HUES48 (cell line): Measurements from ENCODE around the gene IQSEC3.

Experiments
- H3K27ac ChIP-seq: one replicate; pipeline ENCODE4 v1.7.0; 2013; ENCODE audit warnings: low read depth, low read length, inconsistent platforms
- H3K27me3 ChIP-seq: 2 replicates; pipeline ENCODE4 v1.6.1; 2013; ENCODE audit warnings: mild to moderate bottlenecking, low read length; ENCODE audit not compliant: control insufficient read depth, insufficient read depth
- H3K36me3 ChIP-seq: 2 replicates; pipeline ENCODE4 v1.6.1; 2013; ENCODE audit warnings: low read length; ENCODE audit not compliant: control insufficient read depth, insufficient read depth
- H3K4me1 ChIP-seq: 2 replicates; pipeline ENCODE4 v1.6.1; 2013; ENCODE audit warnings: mild to moderate bottlenecking, low read length; ENCODE audit not compliant: control insufficient read depth, insufficient read depth
- H3K4me3 ChIP-seq: 2 replicates; pipeline ENCODE4 v1.5.1; 2013; ENCODE audit warnings: mild to moderate bottlenecking, low read depth, low read length
- H3K9ac ChIP-seq: 2 replicates; pipeline ENCODE4 v1.6.1; 2013; ENCODE audit warnings: mild to moderate bottlenecking, low read depth, low read length, moderate library complexity
- H3K9me3 ChIP-seq: 2 replicates; pipeline ENCODE4 v1.6.1; 2013; ENCODE audit warnings: low read length; ENCODE audit not compliant: control insufficient read depth, insufficient read depth

IQSEC3 gene

DNA sequence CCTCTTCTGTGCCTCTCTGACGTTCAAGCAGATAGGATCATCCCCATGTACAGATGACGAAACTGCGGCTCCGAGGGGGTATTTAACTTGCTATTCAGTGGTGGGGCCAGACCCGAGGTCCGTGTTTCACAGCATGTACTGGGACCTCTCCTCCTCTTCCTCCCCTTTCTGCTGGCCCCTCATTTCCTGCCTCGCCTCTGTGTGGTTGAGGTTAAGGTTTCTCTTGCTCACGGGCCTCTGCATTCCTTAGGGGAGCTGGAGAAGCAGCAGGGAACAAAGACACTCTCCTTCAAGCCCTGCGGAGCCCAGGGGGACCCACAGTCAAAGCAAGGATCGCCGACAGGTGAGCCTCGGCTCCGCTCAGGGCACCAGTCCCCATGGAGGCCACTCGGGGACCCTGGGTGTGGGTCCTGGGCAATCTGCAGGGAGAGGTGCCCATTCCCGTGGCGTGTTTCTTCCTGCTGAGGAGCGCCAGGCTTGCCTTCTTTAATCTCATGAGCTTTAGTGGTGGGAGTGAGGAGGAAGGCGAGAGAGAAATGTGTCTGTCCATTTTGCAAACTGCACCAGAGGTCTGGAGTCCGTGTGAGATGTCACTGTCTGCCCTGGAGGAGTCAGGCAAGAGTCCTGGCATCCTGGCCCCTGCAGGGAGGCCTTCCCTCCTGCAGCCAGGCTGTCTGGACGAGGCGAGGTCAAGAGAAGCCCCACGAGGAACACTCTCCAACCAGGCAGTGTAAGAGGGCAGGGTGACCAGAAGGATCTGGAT is 102.4 kb downstream of the IQSEC3 start:
- no peaks in the 10 kb centered on the region for H3K9me3 ChIP-seq
- no peak overlapping the region for H3K4me3 ChIP-seq
- no peaks in the 10 kb centered on the region for H3K36me3 ChIP-seq
- H3K4me1 ChIP-seq: peaks cover 28% of the 10 kb centered on the region
- H3K27me3 ChIP-seq: peaks cover 3% of the 10 kb centered on the region; the same call in 1 of the 2 replicates
- no peak overlapping the region for H3K27ac ChIP-seq
- no peak overlapping the region for H3K9ac ChIP-seq

DNA sequence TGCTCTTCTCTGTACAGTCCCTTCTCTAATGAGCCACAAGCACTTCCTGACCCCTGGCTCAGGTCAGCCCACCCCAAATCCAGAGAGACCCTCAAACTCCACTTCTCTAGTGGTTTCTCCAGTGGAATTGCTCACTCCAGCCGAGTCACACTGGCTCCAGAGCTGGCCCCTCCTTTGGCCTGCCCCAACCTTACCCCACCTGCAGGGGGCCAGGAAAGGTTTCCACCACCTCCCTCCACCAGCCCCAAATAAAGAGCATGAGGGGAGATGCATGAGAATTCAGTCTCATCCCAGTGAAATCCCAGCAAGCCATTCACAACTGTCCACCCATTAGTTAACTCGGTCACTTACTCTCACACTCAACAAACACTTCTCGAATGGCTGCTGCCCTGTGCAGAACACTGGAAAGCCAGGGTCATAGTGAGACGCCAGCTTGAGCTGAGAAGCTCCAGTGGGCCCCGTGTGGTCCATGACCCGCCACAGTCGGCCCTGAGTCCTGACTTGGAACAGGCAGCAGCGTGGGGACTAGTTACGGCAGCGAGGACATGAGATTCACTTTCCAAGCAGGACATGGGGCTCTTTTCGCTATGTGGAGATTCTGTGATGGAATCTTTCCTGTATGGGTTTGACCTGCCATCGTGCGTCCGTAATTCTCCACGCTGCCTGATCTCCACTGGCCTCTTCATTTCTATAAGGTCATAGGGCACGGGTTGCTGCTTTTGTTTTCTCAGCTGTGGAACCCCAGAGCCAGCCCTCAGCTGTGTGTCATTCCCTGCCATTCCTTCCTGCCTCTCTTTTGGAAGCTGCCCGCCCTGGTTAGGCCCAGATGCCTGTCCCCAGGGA is 103.2 kb downstream of the IQSEC3 start:
- H3K36me3 ChIP-seq: no peaks in the 10 kb centered on the region
- no peak overlapping the region for H3K9ac ChIP-seq
- H3K27me3 ChIP-seq: peaks cover 3% of the 10 kb centered on the region; the same call in 1 of the 2 replicates
- H3K4me3 ChIP-seq: no peak overlapping the region
- no peaks in the 10 kb centered on the region for H3K9me3 ChIP-seq
- peaks cover 28% of the 10 kb centered on the region for H3K4me1 ChIP-seq
- H3K27ac ChIP-seq: no peak overlapping the region

DNA sequence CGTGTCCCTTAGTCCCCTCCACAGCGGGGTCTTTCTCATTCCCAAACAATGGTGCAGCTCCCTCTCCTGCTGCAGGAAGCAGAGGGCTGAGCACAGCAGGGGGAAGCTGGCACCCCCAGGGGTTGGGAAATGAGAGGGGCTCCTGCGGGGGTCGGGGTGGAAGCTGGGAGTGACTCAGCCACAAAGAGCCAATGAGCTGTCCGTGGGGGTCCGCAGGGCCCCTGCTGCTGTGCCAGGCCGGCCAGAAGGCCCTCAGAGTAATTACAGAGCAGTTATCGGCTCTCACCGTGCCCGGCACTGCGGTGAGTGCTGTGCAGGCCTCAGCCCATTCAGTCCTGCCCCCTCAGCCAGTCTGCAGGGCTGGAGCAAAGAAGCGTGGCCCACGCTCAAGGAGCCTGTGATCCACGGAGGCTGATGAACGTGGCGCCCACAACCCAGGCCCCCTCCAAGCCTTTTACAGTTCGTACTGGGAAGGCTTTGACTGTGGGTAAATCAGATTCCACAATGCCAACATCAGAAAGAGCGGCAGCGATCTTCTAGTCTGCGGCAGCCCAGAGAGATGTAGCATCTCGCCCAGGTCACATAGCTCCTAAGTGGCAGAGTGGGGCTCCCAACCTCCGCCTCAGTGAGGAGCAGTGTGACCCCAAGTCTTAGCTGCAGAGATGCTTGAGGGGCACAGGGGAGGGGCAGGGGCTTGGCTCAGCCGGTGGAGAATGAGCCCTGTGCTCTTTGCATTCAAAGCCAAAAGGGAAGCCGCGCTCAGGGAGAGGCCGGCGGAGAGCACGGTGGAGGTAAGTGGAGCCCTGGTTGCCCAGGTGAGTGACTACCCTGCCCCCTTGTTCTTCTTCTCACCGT is 104.0 kb downstream of the IQSEC3 start:
- Histone ChIP-seq H3K9me3 (no peaks in the 10 kb centered on the region), H3K36me3 (no peaks in the 10 kb centered on the region), H3K27ac (peak overlapping the region; percentile 6), H3K27me3 (peaks cover 3% of the 10 kb centered on the region; the same call in 1 of the 2 replicates), H3K4me3 (no peak overlapping the region), H3K9ac (no peak overlapping the region), H3K4me1 (peaks cover 28% of the 10 kb centered on the region)

DNA sequence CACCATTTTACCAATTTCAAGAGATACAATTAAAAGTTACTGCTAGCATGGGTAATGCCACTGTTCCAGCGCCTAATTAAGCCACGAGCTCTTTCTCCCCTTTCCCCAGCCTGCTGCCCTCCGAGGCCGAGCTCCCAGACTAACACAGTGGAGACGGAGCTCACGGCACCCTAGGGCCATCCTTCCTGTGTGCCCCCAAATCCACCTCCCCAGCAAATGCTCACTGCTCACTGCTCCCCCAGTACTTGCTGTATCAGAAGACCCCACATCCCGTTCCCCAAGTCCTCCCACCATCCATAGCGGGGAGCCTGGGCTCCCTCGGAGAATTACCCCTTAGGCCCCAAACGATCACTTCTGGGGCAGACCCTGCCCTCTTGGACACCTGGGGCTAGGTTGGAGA is 104.7 kb downstream of the IQSEC3 start:
- Histone ChIP-seq H3K4me1 (peaks cover 28% of the 10 kb centered on the region), H3K27me3 (peaks cover 3% of the 10 kb centered on the region; the same call in 1 of the 2 replicates), H3K36me3 (no peaks in the 10 kb centered on the region), H3K27ac (no peak overlapping the region), H3K9ac (no peak overlapping the region), H3K4me3 (no peak overlapping the region), H3K9me3 (no peaks in the 10 kb centered on the region)

DNA sequence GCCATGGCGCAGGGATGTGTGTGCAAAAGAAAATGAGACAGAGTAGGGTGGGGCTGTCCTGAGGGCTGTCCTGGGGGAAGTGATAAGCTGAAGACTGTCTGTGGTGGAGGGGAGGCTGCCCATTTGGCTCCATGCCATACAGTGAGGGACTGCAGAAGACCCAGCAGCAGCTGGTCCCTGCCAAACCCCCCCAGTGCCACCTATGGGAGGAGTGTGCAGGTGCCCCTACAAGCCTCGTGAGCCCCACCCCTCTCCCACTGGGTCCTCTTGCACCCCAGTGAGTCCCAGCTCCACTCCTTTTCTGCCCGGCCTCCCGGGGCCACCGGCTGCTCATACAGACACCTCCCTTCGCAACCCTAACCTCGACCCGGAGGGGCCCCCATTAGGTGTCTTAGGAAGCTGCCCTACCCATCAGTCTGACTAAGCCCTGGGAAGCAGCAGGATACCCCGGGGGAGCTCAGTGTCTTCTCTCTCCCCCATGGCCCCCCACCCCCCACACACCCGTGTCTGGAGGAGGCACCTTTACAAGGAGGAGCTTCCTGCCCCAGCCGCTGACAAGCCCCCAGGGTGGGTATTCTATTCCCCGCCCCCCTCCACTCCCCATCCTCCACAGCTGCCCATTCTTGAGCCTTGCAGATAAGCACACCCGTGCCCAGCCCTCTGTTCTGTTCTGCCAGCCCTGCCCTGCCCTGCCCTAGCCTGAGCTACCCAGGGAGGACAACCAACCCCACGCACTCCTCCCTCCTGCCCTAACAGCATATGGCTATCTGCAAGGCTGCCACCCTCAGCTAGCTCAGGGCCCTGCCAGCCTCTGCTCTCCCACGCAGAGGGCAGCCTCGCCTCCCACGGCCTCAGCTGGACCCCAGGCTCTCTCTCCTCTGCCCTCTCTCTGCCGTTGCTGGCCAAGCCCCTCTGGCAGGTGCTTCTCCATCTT is 105.4 kb downstream of the IQSEC3 start:
- Histone ChIP-seq H3K27ac (no peak overlapping the region), H3K4me1 (peaks cover 28% of the 10 kb centered on the region), H3K9ac (no peak overlapping the region), H3K9me3 (no peaks in the 10 kb centered on the region), H3K4me3 (no peak overlapping the region), H3K27me3 (peaks cover 3% of the 10 kb centered on the region; the same call in 1 of the 2 replicates), H3K36me3 (no peaks in the 10 kb centered on the region)

DNA sequence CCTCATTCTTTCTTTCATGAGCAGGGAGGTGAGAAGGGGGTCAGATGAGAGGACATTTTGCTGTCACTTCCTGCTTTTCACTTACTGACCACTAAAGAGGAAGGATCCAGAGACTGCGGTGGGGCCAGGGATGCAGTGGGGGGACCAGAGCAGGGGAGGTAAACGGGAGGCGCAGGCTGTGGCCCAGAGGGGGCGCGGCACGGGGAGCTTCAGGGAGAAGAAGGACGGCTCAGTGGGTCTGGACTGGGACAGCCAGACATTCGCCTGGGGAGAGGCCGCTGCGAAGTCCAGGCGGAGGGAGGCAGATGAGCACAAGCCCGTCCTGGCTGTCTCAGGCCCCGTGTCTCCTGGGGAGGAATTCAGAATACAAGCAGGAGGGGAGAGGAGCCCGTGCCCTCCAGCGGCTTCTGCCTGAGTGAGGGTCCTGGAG is 106.2 kb downstream of the IQSEC3 start:
- Histone ChIP-seq H3K9me3 (no peaks in the 10 kb centered on the region), H3K9ac (no peak overlapping the region), H3K27ac (no peak overlapping the region), H3K36me3 (no peaks in the 10 kb centered on the region), H3K4me1 (peaks cover 24% of the 10 kb centered on the region), H3K4me3 (no peak overlapping the region), H3K27me3 (peaks cover 3% of the 10 kb centered on the region; the same call in 1 of the 2 replicates)

DNA sequence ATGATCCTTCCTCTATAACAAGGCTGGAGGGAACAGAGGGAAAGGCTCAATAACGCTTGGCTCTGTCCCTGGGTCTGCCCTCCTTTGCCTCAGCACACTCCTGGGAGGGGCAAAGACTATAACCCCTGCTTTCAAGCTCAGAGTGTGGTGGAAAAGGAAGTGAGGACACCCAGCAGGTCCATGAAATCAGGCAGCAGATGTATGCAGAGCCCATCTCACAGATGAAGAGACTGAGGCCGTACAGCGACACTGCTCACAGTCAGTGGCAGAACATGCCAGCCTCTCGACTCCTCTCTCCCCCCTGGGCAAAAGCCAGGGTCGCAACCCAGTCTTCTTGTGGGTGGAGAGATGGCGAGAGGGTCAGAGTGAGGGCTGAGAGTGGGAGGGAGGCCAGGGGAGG is 107.6 kb downstream of the IQSEC3 start:
- Histone ChIP-seq H3K4me1 (peaks cover 20% of the 10 kb centered on the region), H3K27me3 (peaks cover 3% of the 10 kb centered on the region; the same call in 1 of the 2 replicates), H3K36me3 (no peaks in the 10 kb centered on the region), H3K9ac (no peak overlapping the region), H3K9me3 (no peaks in the 10 kb centered on the region), H3K4me3 (no peak overlapping the region), H3K27ac (no peak overlapping the region)

DNA sequence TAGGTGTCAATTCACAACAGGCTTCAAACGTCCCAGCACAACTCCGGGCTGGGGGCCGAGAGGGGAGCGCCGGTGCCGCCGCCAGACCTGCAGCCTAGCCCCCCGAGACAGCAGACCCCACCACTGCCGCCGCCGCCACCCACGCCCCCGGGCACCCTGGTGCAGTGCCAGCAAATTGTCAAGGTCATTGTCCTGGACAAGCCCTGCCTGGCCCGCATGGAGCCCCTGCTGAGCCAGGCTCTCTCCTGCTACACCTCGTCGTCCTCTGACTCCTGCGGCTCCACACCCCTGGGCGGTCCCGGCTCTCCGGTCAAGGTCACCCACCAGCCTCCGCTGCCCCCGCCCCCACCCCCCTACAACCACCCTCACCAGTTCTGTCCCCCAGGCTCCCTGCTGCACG is 108.0 kb downstream of the IQSEC3 start:
- no peaks in the 10 kb centered on the region for H3K9me3 ChIP-seq
- H3K27ac ChIP-seq: no peak overlapping the region
- peaks cover under 1% of the 10 kb centered on the region; the same call in 1 of the 2 replicates for H3K27me3 ChIP-seq
- H3K36me3 ChIP-seq: no peaks in the 10 kb centered on the region
- no peak overlapping the region for H3K9ac ChIP-seq
- H3K4me3 ChIP-seq: no peak overlapping the region
- H3K4me1 ChIP-seq: peaks cover 19% of the 10 kb centered on the region

DNA sequence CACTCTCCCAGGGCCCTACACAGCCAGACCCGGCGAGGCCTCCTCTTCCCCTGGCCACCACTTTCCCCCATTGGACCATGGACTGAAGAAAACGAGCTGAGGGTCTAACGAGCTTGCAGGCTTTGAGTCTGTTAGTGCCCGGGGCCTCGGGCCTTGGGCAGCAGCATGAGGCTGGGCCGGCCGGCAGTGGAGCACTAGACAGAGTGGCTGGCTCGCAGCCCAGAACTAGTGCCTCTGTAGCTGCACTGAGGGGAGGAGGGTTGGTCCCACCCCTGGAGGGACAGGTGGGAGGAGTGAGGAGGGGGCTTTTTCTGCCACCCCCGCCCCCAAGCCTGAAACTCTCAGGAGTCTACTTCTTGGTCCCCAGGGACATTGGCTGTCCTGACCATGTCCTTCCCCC is 108.7 kb downstream of the IQSEC3 start:
- no peaks in the 10 kb centered on the region; the same call in 1 of the 2 replicates for H3K27me3 ChIP-seq
- peaks cover 13% of the 10 kb centered on the region for H3K4me1 ChIP-seq

DNA sequence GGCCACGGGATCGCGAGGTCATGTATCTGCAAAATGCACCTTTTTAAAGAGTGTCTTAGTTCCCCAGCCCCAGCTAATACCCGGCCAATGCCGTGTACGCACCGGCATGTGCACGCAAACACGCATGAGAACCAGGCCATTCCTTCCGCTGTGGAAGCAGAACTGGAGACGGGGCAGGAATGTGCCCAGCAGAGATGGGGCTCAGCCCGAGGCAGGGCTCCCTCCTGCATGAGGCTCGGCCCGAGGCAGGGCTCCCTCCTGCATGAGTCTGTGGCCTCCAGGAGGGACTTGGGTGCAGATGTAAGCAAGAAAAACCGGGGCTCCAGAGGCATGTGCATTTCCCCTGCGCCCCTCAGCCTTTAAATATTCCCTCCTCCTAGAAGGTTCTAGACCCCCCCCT is 109.2 kb downstream of the IQSEC3 start:
- H3K4me3 ChIP-seq: no peak overlapping the region
- H3K4me1 ChIP-seq: peaks cover 8% of the 10 kb centered on the region
- no peaks in the 10 kb centered on the region for H3K9me3 ChIP-seq
- no peak overlapping the region for H3K9ac ChIP-seq
- no peaks in the 10 kb centered on the region for H3K36me3 ChIP-seq
- no peak overlapping the region for H3K27ac ChIP-seq
- no peaks in the 10 kb centered on the region; the same call in 1 of the 2 replicates for H3K27me3 ChIP-seq

More for the DNA sequence above, 108.7 kb downstream of the IQSEC3 start:
- Histone ChIP-seq H3K9ac (no peak overlapping the region), H3K36me3 (no peaks in the 10 kb centered on the region), H3K4me3 (no peak overlapping the region), H3K27ac (no peak overlapping the region), H3K9me3 (no peaks in the 10 kb centered on the region)
